SU-DHL-6 (cell line): Measurements from ENCODE around the gene IQCE.

Experiments
- H2AFZ ChIP-seq: fragments of 200-600 bp; sonication (generic); 2 replicates; pipeline ENCODE4 v1.6.1; 2014; ENCODE audit warnings: low read depth, mild to moderate bottlenecking, moderate library complexity, mixed read lengths, antibody characterized with exemption, low read length; ENCODE audit not compliant: severe bottlenecking
- H3F3A ChIP-seq: fragments of 200-600 bp; shearing (Covaris generic); 2 replicates; pipeline ENCODE4 v1.6.0; 2016; ENCODE audit warnings: antibody characterized with exemption, mild to moderate bottlenecking; ENCODE audit not compliant: insufficient read depth
- H3K27ac ChIP-seq: fragments of 200-600 bp; sonication (generic); 2 replicates; pipeline ENCODE4 v1.5.1; 2016; ENCODE audit warnings: low read depth, mild to moderate bottlenecking, low read length, moderate library complexity, mixed read lengths
- H3K27me3 ChIP-seq: fragments of 200-600 bp; sonication (generic), shearing (Covaris generic); 2 replicates; pipeline ENCODE4 v1.6.0; 2014; ENCODE audit warnings: mild to moderate bottlenecking, low read length
- H3K36me3 ChIP-seq: fragments of 200-600 bp; sonication (generic); 2 replicates; pipeline ENCODE4 v1.6.1; 2014; ENCODE audit warnings: mild to moderate bottlenecking, low read length, mixed read lengths
- H3K4me2 ChIP-seq: fragments of 300-600, 200-600 bp; shearing (Covaris generic), sonication (generic); 2 replicates; pipeline ENCODE4 v1.6.0; 2014; ENCODE audit warnings: low read length, low read depth, mild to moderate bottlenecking; ENCODE audit not compliant: poor library complexity, severe bottlenecking
- H3K4me3 ChIP-seq: fragments of 200-600 bp; sonication (generic); 2 replicates; pipeline ENCODE4 v1.5.1; 2014; ENCODE audit warnings: antibody characterized with exemption, low read length, mild to moderate bottlenecking, mixed read lengths; ENCODE audit not compliant: insufficient read depth, poor library complexity, severe bottlenecking
- H3K79me2 ChIP-seq: fragments of 200-600 bp; sonication (generic); 2 replicates; pipeline ENCODE4 v1.6.1; 2014; ENCODE audit warnings: mild to moderate bottlenecking, low read length, moderate library complexity; ENCODE audit not compliant: insufficient read depth
- H3K9ac ChIP-seq: fragments of 200-600 bp; sonication (generic); 2 replicates; pipeline ENCODE4 v1.7.0; 2014; ENCODE audit warnings: mild to moderate bottlenecking, low read length
- H3K9me2 ChIP-seq: fragments of 200-600 bp; sonication (generic); replicated peaks from 2 replicates; pipeline ENCODE4 v1.6.1; 2014; ENCODE audit warnings: low read length; ENCODE audit not compliant: insufficient read depth
- H3K9me3 ChIP-seq: fragments of 200-600 bp; sonication (generic); 2 replicates; pipeline ENCODE4 v1.6.1; 2014; ENCODE audit warnings: low read length, mixed read lengths; ENCODE audit not compliant: insufficient read depth
- H4K20me1 ChIP-seq: fragments of 200-600 bp; sonication (generic); 2 replicates; pipeline ENCODE4 v1.6.1; 2014; ENCODE audit warnings: low read depth, mild to moderate bottlenecking, antibody characterized with exemption, low read length, moderate library complexity, mixed read lengths
- EZH2phosphoT487 ChIP-seq: fragments of 200-600 bp; sonication (generic), shearing (Covaris generic); conservative IDR thresholded peaks from 2 replicates; pipeline ENCODE4 v1.6.1; 2018; ENCODE audit warnings: mild to moderate bottlenecking, antibody characterized with exemption, low read length, moderate library complexity, mixed read lengths
- TF ChIP-seq, protein P1 (sequence below): fragments of 200-600 bp; sonication (generic); IDR thresholded peaks from one replicate; pipeline ENCODE4 v1.5.1; 2017; ENCODE audit warnings: antibody characterized with exemption, mild to moderate bottlenecking, low read length, moderate library complexity; ENCODE audit not compliant: insufficient read depth, poor library complexity, severe bottlenecking

IQCE gene

DNA sequence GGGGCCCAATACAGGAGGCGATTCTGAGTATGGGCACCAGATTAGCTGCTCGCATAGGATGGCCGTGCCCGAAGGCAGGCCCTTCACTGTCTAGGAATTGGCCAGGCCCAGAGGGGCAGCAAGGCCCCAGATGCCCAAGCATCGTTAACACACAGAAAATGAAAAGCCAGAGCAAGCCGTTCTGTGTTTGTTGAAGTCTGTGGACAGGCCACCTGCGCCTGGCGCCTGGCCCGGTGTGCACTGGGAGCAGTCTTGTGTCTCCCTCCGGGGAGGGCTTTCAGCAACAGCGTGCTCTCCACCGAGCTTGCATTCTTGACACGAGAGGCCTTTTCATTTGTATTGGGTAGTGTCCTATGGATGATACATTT is 38.5 kb downstream of the IQCE start:
- Histone ChIP-seq H3K79me2 (no peaks in the 10 kb centered on the region), H3K9me2 (no peaks in the 10 kb centered on the region), H3K4me2 (no peak overlapping the region), H3K27me3 (no peaks in the 10 kb centered on the region), H3K27ac (no peak overlapping the region), H3K4me3 (no peak overlapping the region), H4K20me1 (no peaks in the 10 kb centered on the region), H2AFZ (no peak overlapping the region), H3K36me3 (no peaks in the 10 kb centered on the region), H3K9me3 (no peaks in the 10 kb centered on the region), H3F3A (no peaks in the 10 kb centered on the region), H3K9ac (no peak overlapping the region)
- TF ChIP-seq, protein P1, sequence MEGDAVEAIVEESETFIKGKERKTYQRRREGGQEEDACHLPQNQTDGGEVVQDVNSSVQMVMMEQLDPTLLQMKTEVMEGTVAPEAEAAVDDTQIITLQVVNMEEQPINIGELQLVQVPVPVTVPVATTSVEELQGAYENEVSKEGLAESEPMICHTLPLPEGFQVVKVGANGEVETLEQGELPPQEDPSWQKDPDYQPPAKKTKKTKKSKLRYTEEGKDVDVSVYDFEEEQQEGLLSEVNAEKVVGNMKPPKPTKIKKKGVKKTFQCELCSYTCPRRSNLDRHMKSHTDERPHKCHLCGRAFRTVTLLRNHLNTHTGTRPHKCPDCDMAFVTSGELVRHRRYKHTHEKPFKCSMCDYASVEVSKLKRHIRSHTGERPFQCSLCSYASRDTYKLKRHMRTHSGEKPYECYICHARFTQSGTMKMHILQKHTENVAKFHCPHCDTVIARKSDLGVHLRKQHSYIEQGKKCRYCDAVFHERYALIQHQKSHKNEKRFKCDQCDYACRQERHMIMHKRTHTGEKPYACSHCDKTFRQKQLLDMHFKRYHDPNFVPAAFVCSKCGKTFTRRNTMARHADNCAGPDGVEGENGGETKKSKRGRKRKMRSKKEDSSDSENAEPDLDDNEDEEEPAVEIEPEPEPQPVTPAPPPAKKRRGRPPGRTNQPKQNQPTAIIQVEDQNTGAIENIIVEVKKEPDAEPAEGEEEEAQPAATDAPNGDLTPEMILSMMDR: no peak
- TF ChIP-seq EZH2phosphoT487: no peak

DNA sequence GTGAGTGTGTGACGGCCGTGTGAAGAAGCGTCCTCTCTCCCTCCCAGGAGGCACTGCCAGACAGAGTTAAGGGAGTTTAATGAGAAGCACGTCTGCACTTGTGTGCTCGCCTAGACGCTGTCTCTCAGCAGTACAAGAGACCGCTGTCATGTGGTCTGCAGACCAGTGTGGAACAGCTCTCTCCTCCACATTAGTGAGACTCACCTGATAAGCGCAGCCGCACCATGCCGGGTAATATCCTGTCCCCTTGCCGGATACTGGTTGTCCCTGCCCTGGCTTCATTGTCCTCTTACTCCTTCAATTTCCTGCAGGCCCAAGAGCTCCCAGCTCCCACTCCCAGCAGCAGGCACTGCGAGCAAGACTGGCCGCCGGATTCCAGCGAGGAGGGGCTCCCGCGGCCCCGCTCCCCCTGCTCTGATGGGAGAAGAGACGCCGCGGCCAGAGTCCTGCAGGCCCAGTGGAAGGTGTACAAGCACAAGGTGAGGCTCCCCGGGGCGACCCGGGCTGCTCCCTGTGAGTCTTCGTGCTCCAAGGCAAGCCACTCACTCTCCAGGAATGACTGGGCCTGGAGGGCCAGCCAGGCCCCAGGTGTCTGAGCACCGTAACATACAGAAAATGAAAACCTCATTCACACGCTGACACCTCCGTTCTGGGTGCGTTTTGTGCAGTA is 39.5 kb downstream of the IQCE start:
- Histone ChIP-seq H2AFZ (no peak overlapping the region), H3K4me2 (no peak overlapping the region), H3K27ac (no peak overlapping the region), H3K79me2 (no peaks in the 10 kb centered on the region), H3K27me3 (no peaks in the 10 kb centered on the region), H3K9me2 (no peaks in the 10 kb centered on the region), H4K20me1 (no peaks in the 10 kb centered on the region), H3F3A (no peaks in the 10 kb centered on the region), H3K36me3 (no peaks in the 10 kb centered on the region), H3K9me3 (no peaks in the 10 kb centered on the region), H3K9ac (no peak overlapping the region), H3K4me3 (no peak overlapping the region)
- no peak for TF ChIP-seq EZH2phosphoT487
- TF ChIP-seq, protein P1: no peak

DNA sequence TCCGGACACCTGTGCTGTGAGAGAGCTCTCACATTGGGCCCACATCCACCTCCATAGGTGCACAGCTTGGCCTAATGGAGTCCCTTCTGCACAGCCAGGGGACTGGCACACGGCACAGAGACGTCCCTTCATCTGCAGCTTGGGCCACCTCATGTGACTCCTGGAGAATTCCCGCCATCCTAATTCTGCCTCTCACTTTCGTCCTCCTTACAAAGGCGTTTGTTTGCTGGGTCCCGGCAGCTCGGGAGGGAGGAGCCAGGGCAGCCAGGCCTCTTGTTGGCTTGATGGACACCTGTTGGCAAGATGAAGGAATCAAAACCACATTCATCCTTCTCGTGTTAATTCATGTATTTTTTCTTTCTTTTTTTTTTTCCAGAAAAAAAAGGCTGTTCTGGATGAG is 42.3 kb downstream of the IQCE start:
- H3K27ac ChIP-seq: no peak overlapping the region
- H3K9ac ChIP-seq: no peak overlapping the region
- H3K79me2 ChIP-seq: no peaks in the 10 kb centered on the region
- no peak overlapping the region for H2AFZ ChIP-seq
- H3K27me3 ChIP-seq: no peaks in the 10 kb centered on the region
- no peaks in the 10 kb centered on the region for H4K20me1 ChIP-seq
- no peaks in the 10 kb centered on the region for H3K36me3 ChIP-seq
- no peak overlapping the region for H3K4me3 ChIP-seq
- H3K9me3 ChIP-seq: no peaks in the 10 kb centered on the region
- TF ChIP-seq EZH2phosphoT487: no peak
- TF ChIP-seq, protein P1: no peak
- no peaks in the 10 kb centered on the region for H3F3A ChIP-seq
- H3K9me2 ChIP-seq: no peaks in the 10 kb centered on the region
- no peak overlapping the region for H3K4me2 ChIP-seq
